NOMO-1 treated with DMSO at 0.1 percent for 48 hours (cell line): ENCODE data around the gene ESR2.

Experiments
- DNase-seq: peaks from one replicate; lab custom pipeline; 2025; ENCODE audit not compliant: unreplicated experiment; lab: John Stamatoyannopoulos, UW

ESR2 gene

DNA sequence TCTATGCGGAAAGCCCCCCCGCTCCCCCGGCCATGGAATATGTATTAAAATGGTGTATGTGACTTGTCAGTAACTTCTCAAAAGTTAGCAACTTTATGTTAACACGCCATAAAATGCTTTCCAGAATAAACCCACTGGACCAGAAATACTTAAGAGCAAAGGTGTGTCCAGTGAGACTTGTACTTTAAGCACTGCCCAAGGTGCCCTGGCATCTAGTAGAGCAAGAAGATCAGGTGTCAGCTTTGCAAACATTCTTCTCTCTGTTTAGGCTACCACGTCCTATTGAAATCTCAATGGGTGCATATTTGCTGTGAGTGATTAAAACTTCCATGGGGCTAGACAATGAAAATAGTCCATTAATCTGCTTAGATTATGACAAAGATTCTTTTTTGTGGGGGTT is 201.2 kb downstream of the ESR2 start:
- no peak for DNase-seq

DNA sequence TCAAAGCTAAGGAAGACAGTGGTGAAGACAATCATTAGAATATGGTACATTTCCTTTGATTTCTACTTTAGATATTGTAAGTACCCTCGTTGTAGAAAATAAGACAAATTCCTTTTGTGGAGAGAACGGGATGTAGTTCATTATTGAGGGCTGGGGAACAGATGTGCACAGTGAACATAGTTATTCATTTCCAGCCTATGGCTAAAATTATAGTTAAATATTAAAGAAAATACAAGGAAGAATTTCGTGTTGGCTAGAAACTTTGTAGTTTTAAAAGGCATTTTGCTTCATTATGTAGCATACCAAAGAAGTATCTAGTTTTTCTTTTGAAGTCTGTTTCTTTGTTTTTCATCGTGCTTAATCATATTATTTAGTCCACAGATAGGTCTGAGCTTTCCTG is 201.8 kb downstream of the ESR2 start:
- DNase-seq: no peak

DNA sequence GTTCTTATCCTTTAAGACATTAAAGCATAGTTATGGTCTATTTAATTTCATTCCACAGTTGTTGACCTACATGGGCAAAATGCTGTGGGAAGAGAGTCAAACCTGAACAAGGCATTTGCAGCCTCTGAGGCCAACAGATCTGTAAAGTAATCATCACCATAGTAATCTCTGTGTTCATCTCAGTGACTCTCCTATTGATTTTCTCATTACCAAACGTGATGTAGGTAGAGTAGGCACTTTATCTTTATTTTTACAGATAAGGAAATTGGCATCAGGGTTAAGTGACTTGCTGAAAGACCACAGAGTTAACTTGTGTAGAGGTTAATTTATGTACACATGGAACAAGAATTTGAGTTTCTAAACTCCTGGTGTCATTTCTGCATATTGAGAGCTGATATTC is 203.0 kb downstream of the ESR2 start:
- no peak for DNase-seq

DNA sequence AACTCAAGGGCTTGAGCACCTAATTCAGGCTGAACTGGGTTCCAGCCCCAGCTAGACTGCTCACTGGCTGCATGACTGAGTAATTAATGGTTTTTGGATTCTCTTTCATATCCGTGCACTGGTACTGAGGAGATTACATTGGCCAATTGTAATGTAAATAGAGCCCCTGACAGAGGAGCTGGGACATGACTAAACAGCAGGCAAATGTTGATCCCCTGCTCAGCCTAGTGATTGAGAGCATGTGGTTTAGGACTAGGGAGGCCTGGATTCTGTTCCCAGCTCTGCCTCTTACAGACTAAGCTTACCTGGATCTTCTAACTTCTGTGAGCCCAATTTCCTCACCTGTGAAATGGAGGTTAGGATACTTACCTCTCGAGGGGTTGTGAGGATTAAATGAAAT is 204.3 kb downstream of the ESR2 start:
- DNase-seq: no peak

DNA sequence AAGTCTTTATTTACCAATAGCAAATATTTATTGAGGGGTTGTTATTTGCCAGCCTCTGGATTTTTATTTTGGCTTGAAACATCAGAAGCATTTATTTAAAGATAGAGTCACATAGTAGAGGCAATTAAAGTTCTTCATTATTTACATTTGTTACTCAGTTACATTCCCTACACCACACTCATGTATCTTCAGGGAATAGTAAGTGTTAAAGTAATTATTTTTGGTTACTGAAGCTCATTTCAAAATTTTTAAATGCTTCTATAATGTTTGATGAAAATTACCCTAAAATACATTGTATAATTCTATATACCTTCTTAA is 205.6 kb downstream of the ESR2 start:
- no peak for DNase-seq

DNA sequence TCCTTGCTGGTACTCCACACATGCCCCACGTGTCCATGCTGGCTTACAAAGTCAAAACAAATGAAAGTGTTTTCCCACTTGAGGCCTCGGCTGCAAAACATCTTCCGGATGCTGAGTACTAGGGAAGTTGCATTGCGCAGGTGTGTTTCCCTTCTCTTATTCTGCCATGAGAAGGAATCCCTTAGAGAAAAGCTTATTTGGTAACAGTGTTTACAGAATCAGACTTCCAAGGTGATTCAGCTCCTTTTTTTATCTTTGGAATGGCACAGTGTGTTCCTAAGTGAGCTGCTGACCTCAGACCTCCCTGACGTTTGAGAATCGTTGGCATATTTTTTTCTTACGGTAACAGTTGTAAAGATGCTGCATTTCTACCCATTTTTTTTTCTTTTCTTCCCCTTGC is 211.3 kb downstream of the ESR2 start:
- no peak for DNase-seq

DNA sequence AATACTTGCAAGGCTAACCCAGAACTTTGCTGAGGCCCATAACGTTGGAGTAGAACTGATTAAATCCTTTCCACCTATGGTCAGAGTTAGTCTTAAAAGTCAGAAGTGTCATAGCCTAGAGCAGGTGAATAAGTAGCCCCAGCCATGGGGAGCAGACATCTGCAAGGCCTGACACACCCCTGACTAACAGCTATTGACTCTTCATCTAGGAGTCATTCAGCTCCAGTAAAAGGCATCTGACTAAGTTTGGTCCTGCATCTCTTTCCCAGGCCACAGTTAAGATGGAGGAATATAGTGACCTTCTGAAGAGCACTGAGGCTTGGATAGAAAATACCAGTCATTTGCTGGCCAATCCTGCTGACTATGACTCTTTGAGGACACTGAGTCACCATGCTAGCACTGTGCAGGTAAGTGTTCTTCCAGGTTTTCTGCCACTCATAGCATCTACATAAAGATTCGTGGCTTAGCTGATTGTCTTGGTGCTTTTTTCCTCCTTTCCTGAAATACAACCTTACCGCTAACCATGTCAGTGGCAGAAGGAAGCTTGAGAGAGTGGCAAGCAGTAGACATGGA is 212.9 kb downstream of the ESR2 start:
- no peak for DNase-seq

DNA sequence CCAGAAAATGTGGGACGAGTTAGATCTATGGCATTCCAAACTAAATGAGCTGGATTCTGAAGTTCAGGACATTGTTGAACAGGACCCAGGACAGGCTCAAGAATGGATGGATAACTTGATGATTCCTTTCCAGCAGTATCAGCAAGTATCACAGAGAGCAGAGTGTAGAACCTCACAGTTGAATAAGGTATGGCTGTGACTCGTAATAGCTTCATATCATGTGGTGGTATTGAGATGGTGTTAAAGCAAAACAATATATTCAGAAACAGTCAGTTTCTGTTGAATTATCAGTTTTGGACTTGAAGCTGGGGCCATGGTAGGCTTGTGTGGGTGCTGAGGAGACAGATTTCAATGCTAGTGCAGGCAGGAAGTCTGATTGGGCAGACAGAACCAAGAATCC is 213.7 kb downstream of the ESR2 start:
- no peak for DNase-seq

DNA sequence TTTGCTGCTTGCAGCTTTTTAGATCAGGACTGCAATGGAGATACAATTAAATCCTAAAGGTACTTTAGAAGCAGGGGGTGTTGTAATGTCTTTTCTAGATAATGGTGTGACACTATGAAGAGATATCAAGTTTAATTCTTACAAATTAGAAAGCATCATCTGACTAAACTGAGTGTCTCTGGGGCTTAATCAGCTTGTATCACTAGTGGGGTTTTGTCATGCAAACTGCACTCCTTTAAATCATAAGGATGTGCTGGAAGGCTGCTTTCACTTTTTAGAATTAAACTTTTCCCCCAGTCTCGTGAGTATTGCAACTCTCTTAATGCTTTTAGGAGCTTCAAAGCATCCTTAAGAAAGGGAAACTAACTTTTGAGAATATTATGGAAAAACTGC is 218.6 kb downstream of the ESR2 start:
- DNase-seq: no peak

DNA sequence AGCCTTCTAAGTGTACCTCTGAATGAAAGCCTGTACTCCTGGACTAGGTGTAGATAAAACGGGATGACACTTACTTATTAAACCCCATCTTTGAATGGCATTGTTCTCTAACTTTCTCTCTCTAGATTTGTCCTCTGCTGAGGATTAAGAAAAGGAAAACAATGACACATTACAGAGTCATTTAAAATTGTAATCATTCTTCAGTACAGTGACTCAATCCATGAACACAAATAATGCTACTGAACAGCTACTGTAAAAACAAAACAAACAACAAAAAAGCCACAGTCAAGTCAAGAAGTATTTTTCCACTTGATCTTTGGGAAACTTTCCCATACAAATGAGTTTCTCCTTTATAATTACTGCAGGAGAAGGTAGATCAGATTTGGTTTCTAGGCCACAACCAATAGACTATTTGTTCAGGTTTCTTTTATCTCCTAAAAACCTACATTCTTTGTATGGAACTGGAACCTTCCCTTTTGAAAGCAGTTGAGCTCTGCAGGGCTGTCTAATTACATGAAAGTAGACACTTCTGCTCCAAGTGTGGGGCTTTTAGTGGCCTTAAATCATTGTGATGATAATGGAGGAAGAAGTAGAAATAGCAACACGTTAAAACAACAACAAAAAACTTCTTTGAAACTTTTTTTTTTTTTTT is 219.1 kb downstream of the ESR2 start:
- no peak for DNase-seq

DNA sequence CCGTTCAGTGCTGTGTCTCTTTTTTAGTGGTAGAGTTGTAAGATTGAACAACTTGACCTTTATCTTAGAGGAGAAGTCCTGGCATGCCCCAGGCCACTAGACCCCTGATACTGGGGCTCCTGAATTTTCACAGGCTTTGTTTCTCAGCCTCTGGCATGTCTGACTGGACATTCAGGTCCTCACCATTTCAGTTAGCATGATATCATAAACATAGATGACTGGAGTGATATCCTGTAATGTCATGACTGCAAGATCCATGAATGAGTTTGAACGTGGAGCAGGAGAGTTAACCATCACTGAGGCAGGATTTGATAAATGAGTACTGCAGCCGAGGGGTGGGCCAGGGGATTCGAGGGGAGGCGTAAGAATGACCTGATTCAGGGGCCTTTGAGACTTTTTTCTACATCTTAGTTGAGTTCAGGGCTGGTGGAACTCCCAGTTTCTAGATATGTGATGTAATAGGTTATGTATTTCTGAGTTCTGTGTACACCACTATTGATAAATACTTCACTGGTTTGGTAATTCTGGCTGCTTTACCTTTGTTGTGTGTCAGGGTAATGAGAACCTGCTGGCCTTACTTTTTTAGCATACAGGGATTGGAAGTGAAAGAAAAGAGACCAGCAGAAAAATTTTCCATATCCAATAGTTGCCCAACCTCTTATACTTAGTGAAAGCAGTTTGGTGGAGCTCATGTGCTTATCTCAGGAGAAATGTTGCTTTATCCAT is 224.4 kb downstream of the ESR2 start:
- no peak for DNase-seq

DNA sequence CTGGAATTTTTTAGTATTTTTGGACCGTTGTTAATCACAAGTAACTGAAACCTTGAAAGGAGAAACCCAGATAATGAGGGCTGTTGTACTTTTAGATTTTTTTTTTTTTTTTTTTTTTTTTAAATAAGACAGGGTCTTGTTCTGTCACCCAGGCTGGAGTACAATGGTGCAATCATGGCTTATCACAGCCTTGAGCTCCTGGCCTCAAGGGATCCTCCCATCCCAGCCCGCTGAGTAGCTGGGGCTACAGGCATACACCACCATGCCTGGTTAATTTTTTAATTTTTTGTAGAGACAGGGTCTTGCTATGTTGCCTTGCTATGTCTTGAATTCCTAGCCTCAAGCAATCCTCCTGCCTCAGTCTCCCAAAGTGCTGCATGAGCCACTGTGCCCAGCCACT is 229.7 kb downstream of the ESR2 start:
- DNase-seq: no peak

DNA sequence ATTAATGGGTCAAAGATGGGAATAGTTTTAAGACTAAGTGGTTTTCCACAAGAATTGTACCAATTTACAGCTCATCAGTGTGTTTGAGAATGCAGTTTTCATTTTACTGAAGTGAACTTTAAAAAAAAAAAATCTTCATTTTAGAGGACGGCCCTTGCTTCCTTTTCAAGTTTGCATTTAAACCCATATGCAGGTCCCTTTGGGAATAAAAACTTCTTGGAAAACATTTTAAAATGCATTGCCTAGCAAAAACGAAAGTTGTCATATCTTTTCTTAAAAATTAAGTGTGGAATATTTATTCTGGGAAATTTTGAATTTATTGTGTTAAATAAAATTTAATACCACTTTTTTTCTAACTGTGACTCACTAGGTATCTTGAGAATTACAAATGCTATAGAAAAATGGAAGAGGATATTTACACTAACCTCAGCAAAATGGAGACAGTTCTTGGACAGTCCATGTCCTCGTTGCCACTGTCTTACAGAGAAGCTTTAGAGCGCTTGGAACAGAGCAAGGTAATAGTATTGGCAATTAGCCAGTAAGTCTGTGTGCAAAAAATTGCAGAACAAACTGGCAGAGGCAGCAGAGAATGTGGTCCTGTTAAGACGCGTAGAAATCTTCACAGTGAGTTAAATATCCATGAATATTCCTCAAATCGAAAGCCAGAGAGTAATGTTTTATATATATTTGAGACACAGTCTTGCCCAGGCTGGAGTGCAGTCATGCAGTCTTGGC is 231.6 kb downstream of the ESR2 start:
- DNase-seq: no peak

DNA sequence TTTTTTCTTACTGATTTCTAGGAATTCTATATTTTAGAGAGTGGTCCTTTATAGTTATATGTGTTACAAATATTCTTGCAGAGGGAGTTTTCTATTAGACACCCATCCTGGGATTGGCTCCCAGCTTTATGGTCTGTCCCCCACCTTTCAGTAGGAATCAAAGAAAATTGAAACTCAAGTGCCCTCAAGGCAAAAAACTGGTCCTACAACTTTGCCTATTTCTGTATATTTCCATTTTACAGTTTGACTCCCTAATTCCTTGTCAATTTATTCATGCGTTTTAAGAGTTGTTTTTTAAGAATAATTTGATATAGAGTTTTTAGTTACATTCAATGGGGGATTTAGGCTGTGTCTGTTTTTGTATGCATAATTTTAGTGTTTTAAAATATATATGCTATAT is 232.5 kb downstream of the ESR2 start:
- DNase-seq: no peak

DNA sequence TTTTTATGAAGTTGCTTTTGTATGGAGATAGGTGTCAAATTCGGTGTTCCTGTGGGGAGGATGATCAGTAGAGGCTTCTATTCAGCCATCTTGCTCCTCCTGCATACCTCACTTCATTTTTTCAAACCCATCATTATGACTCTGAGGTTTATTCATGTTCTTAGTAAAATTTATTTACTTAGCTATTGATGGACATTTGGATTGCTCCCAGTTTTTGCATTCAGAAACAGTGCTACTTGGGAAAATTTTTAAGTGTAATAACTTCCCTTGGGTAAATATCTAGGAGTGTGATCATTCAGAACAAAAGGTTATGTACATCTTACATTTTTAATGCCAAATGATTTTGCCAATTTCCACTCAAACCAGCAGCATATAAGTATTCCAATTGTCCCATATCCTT is 233.1 kb downstream of the ESR2 start:
- DNase-seq: no peak

DNA sequence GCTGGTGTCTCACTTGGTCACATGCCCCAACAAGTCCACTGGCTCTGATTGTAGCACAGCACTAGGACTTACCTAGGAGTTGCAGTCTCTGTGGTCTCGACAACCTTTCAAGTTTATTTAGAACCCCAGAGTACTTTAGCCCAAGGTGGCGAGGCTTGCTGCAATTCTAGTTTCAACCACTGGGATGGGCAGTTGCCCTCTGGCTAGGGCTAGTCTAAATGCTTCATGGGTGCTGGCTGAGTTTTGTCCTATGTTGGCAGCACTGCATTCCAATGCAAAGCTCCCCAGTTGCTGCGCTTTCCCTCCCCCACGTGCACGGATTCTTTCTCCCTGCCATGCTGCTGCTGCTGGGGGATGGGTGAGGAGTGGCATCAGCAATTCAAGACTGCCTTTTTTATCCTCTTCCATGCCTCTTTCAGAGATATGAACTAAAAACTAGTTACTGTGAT is 233.5 kb downstream of the ESR2 start:
- DNase-seq: no peak

DNA sequence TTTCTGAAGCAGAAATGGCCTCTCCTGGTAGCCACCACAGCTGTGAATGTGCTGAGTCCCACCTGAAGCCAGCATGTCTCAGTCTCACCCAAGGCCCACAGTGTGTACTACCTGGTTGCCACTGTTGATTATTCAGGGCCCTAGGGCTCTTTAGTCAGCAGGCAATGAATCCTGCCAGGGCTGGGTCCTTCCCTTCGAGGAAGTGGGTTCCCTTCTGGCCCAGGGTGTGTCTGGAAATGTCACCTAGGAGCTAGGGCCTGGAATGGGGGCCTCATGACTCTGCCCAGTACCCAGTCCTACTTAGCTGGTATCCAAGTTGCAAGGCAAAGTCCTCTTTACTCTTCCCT is 234.0 kb downstream of the ESR2 start:
- DNase-seq: no peak

DNA sequence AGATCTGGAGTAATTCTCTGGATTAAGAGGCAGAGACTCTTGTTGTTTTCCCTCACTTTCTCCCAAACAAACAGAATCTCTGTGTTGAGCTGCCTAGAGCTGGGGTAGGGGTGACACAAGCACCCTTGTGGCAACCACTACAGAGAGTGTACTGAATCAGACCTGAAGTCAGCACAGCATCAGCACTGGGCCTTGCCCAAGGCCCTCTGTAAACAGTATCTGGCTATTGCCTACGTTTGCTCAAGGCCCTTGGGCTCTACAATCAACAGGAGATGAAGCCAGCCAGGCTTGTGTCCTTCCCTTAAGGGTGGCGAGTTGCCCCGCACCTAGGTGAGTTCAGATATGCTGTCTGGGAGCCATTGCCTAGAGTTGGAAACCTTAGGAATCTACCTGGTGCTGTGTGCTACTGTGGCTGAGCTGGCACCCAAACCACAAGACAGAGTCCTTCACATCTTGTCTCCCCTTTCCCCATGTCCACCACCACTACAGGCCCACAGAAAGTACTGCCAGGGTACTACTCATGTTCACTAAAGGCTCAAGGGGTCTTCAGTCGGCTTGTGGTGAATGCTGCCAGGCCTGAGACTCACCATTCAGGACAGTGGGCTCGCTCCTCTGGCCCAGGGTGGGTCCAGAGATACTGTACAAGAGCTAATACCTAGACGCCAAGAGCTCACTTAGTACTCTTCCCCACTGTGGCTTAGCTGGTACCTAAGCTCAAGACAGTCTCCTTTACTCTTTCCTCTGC is 234.5 kb downstream of the ESR2 start:
- DNase-seq: no peak

DNA sequence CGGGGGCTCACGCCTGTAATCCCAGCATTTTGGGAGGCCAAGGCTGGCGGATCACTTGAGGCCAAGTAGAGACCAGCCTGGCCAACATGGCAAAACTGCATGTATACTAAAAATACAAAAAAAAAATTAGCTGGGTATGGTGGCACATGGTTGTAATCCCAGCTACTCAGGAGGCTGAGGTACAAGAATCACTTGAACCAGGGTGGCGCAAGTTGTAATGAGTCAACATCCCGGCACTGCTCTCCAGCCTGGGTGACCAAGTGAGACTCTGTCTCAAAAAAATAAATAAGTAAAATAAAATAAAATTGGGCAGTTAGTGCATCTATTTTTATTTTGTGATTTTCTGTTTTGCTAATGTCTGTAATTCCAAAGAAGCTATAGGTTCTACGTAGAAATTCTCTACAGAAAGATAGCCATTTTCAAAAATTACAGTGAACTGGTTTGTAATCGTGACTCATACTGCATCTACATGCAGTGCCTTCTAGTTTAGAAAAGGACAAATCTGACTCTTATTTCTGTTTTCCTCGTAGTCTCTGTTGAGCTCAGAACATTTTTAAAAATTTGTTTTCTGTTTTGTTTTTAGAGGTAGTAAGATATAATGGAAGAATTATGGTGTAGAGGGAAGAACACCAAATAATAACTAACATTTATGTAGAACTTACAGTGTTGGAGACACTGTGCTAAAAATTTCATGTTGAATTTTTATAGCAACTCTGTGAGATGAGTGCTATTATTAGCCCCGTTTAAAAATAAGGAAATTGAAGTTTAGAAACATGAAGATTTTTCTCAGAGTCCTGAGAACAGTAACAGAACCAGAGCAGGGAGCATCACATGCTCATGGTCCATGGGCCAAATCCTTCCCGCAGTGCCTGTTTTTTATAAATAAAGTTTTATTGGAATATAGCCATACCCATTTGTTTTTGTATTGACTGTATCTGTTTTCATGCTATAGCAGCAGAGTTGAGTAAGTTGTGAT is 240.2 kb downstream of the ESR2 start:
- DNase-seq: no peak

DNA sequence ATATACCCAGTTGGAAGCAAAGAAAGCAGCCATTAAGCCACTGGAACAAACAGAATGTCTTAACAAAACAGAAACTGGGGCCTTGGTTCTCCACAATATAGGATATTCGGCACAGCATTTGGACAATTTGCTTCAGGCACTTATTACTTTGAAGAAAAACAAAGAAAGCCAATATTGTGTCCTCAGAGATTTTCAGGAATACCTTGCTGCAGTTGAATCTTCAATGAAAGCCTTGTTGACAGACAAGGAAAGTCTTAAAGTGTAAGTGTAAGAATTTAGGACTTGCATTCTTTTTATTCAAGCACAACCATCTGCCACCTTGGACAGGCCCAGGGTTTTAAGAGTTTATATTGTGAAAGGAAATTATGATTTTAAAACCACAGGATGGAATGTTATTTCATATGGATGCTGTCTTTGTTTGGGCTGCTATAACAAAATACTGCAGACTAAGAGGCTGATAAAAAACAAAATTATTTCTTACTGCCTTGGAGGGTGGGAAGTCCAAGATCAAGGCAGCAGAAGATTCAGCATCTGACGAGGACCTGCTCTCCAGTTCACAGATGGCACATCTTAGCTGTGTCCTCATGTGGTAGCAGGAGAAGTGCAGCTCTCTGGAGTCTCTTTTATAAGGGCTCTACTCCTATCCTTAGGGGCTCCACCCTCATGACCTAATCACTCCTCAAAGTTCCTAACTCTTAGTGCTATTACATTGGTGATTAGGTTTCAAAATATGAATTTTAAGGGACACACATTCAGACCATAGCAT is 244.4 kb downstream of the ESR2 start:
- DNase-seq: no peak
